RKO (cell line): ENCODE results near the gene SPOCK2.
"Not testable (repeated sequence)": the region's sequence is repeated elsewhere in the genome, so short reads cannot be mapped to it uniquely, and the experiment has no call there.

Experiments used
- DNase-seq: peaks from one replicate; pipeline ENCODE4 v3.0.0-alpha.2; 2016; ENCODE audit warnings: low spot score

The SPOCK2 gene

DNA sequence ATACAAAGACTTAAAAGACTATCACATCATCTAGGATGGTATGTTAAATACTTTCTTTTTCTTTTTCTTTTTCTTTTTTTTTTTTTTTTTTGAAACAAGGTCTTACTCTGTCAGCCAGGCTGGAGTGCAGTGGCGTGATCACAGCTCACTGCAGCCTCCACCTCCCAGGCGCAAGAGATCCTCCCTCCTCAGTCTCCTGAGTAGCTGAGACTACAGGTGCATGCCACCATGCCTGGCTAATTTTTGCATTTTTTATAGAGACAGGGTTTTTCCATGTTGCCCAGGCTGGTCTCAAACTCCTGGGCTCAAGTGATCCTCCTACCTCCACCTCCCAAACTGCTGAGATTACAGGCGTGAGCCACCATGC is 19.6 kb upstream of the SPOCK2 start:
- not testable (repeated sequence) for DNase-seq

DNA sequence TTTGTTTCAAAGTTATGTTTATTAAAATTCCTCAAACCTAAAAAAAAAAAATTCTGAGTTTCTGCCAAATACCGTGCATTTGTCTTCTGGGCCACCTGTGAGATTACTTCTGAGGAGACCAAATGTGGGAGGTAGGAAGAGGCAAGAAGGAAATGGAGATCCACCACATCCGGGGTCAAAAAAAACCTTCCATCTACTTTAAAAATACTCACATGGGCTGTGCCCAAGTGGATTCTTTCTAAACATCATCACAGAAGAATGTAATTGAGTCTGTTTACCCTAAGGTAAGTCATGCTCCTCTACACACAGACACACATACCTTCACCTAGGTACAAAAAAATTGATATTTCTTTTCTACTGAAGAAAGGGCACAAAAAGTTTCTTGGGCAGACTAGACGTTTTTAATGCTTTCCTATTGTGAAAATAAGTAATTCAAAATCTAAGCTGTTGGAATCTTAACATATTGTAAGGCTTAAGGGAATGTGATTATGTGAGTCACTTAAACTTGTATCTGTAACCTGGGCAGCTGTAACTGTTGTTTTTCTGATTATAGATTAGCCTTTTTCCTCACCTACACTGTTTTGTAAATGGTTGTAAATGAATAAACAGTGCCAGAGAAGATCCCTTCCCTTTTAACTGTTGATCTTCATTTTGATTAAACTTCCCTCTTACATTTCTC is 19.1 kb upstream of the SPOCK2 start:
- no peak for DNase-seq

DNA sequence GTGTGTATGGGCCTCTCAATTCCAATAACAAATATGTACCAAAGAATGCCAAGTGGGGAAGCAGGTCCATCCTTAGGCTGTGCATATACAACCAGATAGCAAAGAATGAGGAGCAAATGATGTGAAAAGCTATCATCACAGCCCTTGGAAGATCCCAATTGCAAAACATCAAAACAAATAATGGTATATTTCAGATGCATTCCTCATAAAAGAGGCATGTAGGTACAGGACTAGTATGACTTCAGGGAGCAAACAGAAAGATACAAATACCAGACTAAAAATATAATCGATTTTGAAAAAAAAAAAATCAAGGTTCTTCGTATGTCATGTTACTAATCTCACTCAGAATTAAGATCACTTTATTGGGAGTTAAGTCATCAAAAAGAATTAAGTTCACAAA is 18.5 kb upstream of the SPOCK2 start:
- DNase-seq = no peak

DNA sequence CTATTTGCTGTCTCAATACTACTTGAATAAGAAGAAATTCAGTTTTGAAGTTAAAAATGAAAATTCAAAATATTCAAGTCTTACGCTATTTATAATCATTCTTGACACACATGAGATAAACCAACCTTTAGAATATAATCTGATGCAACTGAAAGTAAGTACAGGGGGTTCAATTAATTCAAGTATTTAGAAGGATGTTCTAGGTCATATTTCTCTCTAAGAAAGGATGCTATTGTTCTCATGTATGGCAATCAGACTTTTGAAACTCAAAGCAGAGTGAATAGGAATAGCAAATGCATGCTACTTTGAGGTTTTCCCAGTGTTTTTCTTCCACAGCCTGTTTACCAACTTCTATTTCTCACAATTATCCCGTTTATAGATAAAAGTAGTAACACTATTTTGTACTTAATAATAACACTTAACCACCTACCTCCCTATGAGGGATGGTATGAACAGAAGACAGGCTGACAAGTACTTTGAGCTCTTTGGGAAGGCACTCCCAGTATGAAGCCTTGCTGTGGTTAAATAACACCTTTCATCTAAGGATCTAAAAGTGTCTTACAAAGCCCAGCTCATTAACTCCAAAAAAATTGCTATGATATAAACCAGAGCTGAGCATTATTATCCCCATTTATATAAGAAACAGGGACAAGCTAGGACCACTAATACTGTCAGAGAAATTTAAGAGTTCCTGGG is 18.0 kb upstream of the SPOCK2 start:
- DNase-seq = no peak

DNA sequence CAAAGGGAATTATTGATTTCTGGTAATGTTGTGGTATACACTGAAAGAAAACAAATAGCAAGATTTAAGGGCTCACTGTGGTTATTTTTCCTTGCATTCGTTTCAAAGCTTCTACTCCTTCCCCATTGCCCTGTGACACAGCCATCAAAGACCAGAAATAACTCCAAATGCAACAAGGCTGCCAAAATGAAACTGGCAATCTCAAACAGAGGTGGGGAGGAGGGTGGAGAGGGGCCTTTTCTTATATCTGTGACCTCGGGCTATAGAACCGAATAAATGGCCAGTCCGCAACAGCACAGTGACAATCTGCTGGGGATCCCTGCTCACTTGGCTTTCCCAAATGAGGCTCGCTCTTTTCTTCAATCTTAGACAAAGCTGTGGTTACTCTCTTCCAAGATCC is 17.4 kb upstream of the SPOCK2 start:
- no peak for DNase-seq

DNA sequence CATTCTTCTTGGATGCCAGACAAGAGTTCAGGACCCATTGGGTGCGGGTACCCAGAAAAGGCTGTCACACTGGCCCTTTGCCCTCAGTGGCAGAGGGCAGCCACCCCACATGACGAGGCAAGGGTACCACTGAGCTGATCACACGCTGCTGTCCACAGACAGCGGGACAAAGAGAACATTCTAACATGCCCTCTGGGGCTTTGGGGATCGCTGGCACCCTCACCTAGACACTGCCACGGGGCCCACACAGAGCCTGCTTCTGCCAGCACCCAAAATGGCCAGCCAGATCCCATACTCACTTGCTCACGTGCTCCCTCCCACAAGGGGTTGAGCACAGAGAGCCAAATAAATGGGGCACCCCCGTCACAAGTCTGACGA is 16.7 kb upstream of the SPOCK2 start:
- no peak for DNase-seq

DNA sequence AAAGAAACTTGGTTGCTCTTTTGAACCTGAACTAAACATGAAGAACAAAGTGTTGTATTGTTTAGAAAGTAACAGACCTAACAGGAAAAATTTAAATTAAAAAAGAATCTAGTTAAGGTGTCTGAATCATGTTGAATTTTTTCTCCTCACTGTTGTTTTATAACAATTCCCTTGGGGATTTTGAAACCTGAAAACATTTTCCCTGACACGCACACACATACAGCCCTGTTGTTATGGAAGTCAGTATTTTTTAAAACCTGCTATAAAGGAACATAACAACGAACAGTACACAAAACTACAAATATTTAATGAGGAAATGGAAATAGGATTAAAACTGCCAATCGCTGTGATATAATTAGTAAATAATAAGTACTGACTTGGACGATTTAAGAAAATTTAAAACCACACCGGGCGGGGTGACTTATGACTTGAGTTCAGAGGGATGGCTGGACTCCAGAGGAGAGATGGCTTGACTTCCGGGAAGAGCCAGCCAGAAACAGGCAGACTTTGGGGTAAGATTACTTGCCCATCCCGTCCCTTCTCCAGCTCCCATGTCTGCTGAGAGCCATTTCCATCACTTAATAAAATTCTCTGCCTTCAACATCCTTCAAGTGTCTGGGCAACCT is 16.2 kb upstream of the SPOCK2 start:
- DNase-seq = no peak

DNA sequence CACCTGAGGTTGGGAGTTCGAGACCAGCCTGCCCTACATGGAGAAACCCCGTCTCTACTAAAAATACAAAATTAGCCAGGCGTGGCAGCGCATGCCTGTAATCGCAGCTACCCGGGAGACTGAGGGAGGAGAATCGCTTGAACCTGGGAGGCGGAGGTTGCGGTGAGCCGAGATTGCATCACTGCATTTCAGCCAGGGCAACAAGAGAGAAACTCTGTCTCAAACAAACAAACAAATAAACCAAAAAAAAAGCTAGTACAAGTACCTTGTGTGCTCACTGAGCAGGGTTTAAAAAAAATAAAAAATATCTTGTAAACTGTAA is 11.2 kb upstream of the SPOCK2 start:
- DNase-seq = no peak

DNA sequence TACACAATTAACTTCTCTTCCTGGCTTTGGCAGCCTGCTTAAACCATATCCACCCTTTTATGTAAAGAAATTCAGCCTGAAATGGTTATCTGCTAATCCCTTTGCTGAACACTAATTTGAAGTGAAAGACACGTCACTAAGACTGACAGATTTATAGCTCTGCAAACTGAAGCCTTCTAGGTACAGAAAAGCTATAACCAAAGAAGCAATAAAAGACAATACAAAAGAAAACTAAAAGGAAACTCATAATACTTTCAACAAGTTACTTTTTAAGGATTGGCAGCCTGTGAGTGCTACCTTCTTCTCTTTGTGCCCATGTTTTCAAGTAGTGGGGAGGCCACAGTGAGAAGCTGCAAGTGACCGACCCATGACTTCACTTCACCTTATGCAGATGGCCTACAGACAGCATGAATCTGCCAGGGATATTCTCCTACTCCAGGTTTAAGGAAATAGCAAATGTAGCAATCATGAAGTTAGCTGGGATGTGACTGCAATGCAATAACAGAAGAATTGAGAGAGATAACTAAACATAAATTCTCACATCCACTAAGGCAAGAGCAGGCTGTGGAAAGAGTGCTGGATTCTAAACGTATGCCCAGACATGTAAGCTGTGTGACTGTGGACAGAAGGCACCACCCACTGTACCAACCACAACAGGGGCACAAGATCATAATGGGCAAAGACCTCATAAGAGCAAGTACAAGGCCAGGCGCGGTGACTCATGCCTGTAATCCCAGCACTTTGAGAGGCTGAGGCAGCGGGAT is 10.7 kb upstream of the SPOCK2 start:
- no peak for DNase-seq

DNA sequence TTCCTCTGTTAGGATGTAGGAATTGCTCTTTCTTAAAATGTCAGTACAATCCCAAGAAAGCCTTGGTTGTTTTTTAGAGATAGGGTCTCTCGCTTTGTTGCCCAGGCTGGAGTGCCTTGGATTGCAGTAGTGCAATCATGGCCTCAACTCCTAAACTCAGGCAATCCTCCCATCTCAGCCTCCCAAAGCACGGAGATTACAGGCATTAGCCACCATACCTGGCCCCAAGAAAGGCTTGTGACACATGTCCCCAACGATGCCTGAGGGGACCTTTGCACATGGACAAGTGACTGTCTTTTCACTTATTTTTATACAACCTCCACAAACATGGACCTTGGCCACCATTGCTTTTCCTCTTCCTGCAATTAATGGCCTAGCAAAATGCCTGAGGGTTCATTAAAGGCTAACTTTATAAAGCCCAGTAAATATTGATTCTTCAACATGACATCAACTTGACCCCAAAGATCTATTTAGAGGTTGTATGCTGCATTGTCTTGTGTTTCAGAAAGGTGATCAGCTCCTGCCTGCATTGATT is 10.0 kb upstream of the SPOCK2 start:
- DNase-seq = no peak

DNA sequence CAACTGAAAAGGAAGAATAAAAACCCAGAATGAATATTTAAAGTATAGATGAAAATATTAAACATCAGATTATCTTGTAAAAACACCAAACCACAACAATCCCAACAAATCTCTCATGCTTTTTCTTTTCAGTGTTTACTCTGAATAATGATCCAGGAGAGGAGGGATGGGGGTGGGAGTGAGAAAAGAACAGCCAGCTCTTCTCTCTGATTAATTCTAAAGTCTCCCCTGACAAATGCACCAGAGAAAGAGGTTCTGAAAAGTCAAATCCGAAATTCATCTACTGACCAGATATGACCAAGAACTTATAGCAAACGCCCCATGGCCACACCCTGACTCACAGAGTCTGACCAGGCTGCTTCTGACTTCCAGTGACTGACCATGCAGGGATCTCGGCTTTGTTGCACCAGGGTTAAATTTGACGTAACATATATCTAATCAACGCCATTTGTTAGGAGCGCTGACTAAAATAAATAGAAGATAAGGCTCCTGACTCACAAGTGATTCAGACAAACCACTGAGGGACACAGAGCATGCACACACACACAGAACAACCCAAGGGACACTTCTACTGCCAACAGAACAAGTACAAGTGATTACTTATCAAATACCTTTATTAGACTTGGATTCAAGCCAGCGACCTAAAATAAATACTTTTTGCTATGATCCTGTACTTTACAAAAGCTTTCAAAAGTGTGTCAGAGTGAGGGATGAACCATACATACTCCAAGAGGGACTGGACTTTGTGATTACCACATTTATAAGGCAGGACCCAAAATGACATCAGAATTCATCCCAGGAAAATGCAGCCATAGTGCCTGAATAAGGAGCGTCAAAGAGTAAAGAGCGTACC is 9.3 kb upstream of the SPOCK2 start:
- peak; percentile 92 for DNase-seq

DNA sequence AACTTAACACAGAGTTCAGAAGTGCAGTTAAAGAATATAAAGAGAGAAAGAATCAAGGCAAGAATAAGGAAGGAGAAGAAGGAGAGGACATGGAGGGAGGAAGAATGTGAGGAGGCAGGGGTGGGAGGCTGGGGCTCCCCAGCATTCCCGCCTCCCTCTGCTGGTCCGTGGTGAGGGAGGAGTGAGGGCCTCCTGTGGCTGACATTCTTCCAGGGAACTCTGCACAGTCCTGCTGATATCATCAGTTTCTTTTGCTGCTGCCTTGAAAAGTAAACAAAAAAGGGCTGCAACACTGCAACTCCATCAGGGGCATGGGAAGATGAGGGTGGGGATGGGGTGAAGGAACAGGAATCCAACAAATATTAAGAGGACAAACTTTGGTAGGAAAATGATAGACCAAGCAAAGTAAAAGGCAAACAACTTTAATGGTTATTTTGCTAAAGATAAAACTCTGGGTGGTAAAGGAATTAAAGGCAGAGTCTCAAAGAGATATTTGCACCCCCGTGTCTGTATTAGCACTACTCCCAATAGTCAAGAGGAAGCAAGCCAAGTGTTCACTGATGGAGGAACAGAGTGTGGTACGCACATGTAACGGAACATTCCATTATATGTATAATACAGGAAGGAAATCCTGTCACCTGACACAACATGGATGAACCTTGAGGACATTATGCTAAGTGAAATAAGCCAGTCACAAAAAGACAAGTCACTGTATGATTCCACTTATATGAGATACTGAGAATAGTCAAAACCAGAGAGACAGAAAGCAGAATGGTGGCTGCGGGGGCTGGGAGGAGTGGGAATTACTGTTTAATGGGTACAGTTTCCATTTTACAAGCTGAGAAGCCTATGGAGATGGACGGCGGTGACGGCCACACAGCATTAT is 8.0 kb upstream of the SPOCK2 start:
- no peak for DNase-seq

DNA sequence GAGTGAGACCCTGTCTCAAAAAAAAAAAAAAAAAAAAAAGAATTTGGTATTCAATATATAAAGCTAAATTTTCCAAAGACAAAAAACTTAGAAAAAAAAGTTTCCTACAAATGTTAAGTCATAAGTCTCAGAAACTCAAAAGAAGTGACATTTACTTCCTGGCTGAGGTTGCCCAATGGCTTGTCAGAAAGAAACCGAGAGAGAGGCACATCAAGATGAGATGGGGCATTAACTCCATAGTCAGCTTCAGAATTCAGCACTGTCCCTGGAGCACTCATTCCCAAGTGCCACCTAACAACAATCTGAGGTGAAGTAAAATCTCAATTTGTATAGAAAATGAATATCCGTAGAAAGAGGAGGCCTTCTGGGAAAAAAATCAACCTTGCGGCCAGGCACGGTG is 6.8 kb upstream of the SPOCK2 start:
- DNase-seq = no peak

DNA sequence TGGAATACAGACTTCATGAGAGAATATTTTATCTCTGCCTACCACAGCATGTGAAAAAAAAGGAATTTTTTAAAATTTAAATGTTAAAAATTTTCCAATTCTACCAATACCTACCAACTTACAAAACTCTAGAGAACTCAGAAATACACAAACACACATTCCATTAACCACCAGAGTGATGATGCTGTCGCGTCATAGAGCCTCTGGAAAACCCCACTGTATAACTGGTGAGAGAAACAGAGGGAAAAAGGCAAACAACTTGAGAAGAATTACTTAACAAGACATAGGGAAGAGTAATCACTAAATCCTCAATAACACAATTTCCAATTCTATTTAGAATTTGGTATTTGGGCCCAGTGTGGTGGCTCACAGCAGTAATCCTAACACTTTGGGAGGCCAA is 6.2 kb upstream of the SPOCK2 start:
- no peak for DNase-seq

DNA sequence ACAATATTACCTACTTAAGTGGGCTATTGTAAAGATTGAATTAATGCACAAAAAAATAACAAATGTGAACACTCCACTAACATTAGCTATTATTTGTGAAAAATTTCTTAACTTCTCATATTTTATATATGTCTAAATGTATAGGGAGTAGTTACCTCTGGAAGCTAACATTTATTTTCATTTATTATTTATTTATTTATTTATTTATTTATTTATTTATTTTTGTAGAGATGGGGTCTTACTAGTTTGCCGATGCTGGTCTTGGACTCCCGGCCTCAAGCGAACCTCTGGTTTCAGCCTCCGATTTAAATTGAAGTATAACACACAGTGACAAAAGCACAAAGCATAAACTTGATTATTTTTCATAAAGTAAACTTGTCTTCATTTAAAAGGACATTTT is 5.1 kb upstream of the SPOCK2 start:
- DNase-seq = no peak

DNA sequence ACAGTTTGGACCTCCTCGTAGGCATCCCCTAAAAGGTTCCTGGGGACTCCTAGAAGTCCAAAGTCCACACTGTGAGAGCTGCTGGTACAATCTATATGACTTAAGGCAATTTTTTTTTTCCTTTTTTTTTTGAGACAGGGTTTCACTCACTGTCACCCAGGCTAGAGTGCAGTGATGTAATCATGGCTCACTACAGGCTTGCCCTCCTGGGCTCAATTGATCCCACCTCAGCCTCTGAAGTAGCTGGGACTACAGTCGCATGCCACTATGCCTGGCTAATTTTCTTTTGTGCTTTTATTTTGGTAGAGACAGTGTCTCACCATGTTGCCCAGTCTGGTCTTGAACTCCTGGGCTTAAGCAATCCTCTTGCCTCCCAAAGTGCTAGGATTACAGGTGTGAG is 4.6 kb upstream of the SPOCK2 start:
- DNase-seq = no peak

DNA sequence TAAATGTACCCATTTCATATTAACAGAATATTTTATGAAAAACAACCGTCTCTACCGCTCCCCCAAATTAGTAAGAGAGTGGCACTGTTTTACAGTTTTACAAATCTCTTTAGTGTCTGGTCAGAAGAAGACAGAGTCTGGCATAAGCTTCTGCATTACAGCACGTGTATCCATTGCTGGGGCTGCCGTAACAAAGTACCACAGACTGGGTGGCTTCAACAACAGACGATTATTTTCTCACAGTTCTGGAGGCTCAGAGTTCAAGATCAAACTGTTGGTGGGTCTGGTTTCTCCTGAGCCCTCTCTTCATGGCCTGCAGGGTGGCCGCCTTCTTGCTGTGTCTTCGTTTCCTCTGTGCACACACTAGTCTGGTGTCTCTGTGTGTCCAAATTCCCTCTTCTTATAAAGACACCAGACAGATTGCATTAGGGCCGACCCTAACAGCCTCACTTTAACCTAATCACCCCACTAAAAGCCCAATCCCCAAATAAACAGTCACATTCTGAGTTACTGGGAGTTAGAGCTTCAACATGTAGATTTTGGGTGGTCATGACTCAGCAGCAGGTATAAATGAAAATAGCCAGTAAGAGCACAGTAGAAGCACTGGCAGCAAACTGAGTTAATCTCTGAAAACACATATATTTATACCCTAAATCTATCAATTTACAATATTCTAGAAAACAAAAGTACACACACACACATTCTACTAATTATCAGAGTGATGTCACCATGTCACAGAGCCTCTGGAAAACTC is 4.0 kb upstream of the SPOCK2 start:
- DNase-seq = no peak

DNA sequence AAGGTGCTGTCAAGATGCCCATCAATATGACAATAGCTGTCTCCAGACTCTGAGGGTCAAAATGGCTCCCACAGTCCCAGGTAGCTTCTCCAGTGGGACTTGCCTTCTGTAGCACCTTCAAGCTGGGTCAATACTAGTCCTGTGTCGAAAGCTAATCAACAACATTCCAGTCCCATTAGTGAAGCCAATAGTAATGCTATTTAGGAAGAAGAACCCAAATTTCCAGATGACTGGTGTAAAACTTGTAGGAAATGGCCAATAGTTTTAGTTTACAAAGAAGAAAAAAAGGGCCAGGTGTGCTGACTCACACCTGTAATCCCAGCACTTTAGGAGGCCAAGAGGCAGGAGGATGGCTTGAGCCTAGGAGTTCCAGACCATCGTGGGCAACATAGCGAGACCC is 2.0 kb upstream of the SPOCK2 start:
- DNase-seq = no peak

DNA sequence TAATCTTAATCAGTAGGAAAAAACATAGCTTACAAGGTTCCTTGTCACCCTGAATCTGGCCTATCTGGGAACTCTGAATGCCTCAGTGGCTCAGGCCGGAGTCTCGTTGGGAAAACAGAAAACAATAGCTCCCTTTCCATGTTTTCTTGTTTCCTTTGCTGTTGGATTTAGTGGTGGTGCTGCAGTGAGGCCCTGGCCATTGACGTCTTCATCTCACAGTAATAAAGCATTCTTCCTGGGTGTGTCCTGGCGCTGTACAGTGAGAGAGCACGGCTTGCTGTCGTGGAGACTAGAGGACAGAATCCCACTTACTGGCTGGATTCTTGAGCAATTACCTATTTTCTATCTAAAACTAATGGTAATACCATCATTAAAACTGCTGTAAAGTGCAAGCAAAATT is 1.3 kb upstream of the SPOCK2 start:
- no peak for DNase-seq

DNA sequence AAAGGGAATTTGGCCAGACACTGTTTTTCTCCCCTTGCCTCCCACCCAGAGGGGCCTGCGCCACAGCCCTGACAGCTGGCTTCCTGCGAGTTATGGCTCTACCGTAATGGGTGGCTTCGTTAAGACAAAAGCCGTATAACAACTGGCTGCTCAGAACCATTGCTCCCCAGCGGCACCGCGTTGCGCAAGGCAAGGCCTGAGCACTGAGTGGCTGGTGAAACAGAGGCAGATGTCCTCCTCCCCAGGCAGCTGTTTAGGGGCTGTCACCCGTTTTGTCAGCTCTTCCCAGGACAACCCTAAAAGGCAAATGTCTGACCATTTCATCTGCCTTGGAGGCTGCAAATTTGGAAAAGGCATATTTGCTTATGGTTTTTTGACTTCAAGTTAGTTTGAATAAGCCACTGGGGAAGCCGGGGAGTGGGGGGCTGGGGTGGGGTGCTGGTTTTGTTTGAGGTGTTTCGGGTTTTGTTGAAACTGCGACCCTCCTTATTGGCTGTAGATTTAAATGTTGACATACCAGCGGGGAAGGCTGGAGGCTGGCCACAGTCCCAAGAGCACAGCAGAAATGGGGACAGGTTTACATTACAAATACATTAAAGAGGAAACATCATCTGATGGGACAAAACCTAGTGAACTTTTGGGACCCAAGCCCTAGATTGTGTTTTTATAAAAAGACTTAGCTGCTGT is 681 bp upstream of the SPOCK2 start:
- no peak for DNase-seq
